H1 (cell line): ENCODE results near the gene HOXB4. TPM values are rescaled to one million over a fixed set of nuclear protein-coding genes. Genes with fewer than 3 reads are reported as not detected.

Experiments
- CHD7 ChIP-seq: fragments of 300-600 bp; sonication (generic); IDR thresholded peaks from 2 replicates; pipeline ENCODE4 v1.7.1; 2012; ENCODE audit warnings: low read length, moderate library complexity, mild to moderate bottlenecking, inconsistent platforms; ENCODE audit not compliant: insufficient replicate concordance
- polyA plus RNA-seq, 7 experiments: library from polyadenylated mRNA; depleted of rRNA in 3 of 7; stranded (reverse) in 5 of 7; unstranded in 2 of 7; fragments of >200 nt in 5 of 7; fragments of 200-250 nt in 2 of 7; gene quantifications; 1 replicate in 5 of 7; 2 replicates in 1 of 7; 4 replicates in 1 of 7; pipeline versions ENCODE4 v1.2.1 to v1.2.3, GENCODE V29; 2011 to 2013; ENCODE audit warnings: missing spikeins in 2 of 7, mixed read lengths in 2 of 7
- total RNA-seq: library from RNA; stranded (reverse); fragmentation: NEBNext Ultra II Directional; extraction: Animal tissue kit (Norgen Biotek cat#: 25700); gene quantifications from 2 replicates; pipeline ENCODE4 v1.2.1, GENCODE V29; 2021

The HOXB4 gene
- total and polyA plus RNA-seq, 2 of the 8 experiments (the other 6 are each of a cell fraction or from before 2014, with no cell fraction given) = not detected

GRCh38 chr17:48586355-48587258, 8.5 kb upstream of the HOXB4 start (continued):
- no peak for TF ChIP-seq CHD7
